Measurements from ENCODE around the gene RILP.

DNA sequence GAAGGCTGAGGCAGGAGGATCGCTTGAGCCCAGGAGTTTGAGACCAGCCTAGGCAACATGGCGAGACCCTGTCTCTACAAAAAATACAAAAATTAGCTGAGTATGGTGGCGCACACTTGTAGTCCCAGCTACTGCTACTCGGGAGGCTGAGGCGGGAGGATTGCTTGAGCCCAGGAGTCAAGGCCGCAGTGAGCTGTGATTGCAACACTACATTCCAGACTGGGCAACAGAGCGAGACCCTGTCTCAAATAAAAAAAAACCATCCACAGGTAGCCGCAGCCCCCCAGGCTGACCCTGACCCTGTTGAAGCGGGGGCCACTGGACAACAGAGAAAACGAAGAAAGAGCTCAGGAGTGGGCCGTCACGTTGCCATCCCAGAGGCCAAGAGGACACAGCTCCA, 25.0 kb downstream of the RILP start:
- TF ChIP-seq ZFP3 (CRISPR knock-in tag; IDR thresholded peaks at IDR 0.05) (no peak), ESRRG (CRISPR knock-in tag; IDR thresholded peaks at IDR 0.05) (no peak), GLIS3 (CRISPR knock-in tag; IDR thresholded peaks at IDR 0.05) (no peak), ZNF8 (CRISPR knock-in tag; IDR thresholded peaks at IDR 0.05) (no peak), BACH2 (CRISPR knock-in tag; IDR thresholded peaks at IDR 0.05; ENCODE audit: borderline replicate concordance) (no peak), ZFP30 (CRISPR knock-in tag; IDR thresholded peaks at IDR 0.05) (no peak), ZNF70 (CRISPR knock-in tag; IDR thresholded peaks at IDR 0.05) (no peak), ZNF565 (CRISPR knock-in tag; conservative IDR thresholded peaks at IDR 0.05; ENCODE audit: low read depth) (no peak), ARNTL (CRISPR knock-in tag; IDR thresholded peaks at IDR 0.05; ENCODE audit: borderline replicate concordance, low read depth) (no peak), PPARA (CRISPR knock-in tag; IDR thresholded peaks at IDR 0.05; ENCODE audit: borderline replicate concordance) (no peak)
- TF ChIP-seq, protein P1, sequence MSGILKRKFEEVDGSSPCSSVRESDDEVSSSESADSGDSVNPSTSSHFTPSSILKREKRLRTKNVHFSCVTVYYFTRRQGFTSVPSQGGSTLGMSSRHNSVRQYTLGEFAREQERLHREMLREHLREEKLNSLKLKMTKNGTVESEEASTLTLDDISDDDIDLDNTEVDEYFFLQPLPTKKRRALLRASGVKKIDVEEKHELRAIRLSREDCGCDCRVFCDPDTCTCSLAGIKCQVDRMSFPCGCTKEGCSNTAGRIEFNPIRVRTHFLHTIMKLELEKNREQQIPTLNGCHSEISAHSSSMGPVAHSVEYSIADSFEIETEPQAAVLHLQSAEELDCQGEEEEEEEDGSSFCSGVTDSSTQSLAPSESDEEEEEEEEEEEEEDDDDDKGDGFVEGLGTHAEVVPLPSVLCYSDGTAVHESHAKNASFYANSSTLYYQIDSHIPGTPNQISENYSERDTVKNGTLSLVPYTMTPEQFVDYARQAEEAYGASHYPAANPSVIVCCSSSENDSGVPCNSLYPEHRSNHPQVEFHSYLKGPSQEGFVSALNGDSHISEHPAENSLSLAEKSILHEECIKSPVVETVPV (CRISPR knock-in tag; IDR thresholded peaks at IDR 0.05), result no peak
- TF ChIP-seq, protein P2, sequence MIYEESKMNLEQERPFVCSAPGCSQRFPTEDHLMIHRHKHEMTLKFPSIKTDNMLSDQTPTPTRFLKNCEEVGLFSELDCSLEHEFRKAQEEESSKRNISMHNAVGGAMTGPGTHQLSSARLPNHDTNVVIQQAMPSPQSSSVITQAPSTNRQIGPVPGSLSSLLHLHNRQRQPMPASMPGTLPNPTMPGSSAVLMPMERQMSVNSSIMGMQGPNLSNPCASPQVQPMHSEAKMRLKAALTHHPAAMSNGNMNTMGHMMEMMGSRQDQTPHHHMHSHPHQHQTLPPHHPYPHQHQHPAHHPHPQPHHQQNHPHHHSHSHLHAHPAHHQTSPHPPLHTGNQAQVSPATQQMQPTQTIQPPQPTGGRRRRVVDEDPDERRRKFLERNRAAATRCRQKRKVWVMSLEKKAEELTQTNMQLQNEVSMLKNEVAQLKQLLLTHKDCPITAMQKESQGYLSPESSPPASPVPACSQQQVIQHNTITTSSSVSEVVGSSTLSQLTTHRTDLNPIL (CRISPR knock-in tag; IDR thresholded peaks at IDR 0.05; ENCODE audit: low read depth), result no peak

All from SK-N-SH treated with all-trans-retinoic acid at 6 μM for 48 hours (cell line).